Osteocyte (in vitro differentiated cells): ENCODE data around the gene FKBP1B. TPM values are rescaled to one million over a fixed set of nuclear protein-coding genes. Genes with fewer than 3 reads are reported as not detected.

ENCODE experiments used
- DNase-seq: peaks from one replicate; pipeline ENCODE4 v3.0.0; 2021; ENCODE audit warnings: mixed read lengths; ENCODE audit not compliant: unreplicated experiment; ENCODE audit errors: extremely low spot score
- H3K27ac Mint-ChIP-seq: one replicate; pipeline ENCODE4 v1.8.0; 2021; ENCODE audit warnings: mild to moderate bottlenecking, mixed read lengths; ENCODE audit not compliant: unreplicated experiment
- H3K27me3 Mint-ChIP-seq: one replicate; pipeline ENCODE4 v1.8.0; 2021; ENCODE audit warnings: mixed read lengths; ENCODE audit not compliant: unreplicated experiment
- H3K36me3 Mint-ChIP-seq: one replicate; pipeline ENCODE4 v1.8.0; 2021; ENCODE audit warnings: mixed read lengths; ENCODE audit not compliant: unreplicated experiment
- H3K4me1 Mint-ChIP-seq: one replicate; pipeline ENCODE4 v1.8.0; 2021; ENCODE audit warnings: mixed read lengths; ENCODE audit not compliant: unreplicated experiment
- H3K4me3 Mint-ChIP-seq: one replicate; pipeline ENCODE4 v1.8.0; 2021; ENCODE audit warnings: mild to moderate bottlenecking, moderate library complexity, mixed read lengths; ENCODE audit not compliant: unreplicated experiment
- H3K9me3 Mint-ChIP-seq: one replicate; pipeline ENCODE4 v1.8.0; 2021; ENCODE audit warnings: mixed read lengths; ENCODE audit not compliant: unreplicated experiment
- CTCF ChIP-seq: fragments of 200-600 bp; sonication (generic); IDR thresholded peaks from 2 replicates; pipeline ENCODE4 v1.5.0; 2021; ENCODE audit warnings: antibody characterized with exemption, mild to moderate bottlenecking, moderate library complexity
- total RNA-seq: library from RNA; stranded (reverse); gene quantifications from 2 replicates; pipeline ENCODE4 v1.2.1, GENCODE V29; 2021

FKBP1B gene
- total RNA-seq, 1 donor from 2014 or later = 12.7 TPM

DNA sequence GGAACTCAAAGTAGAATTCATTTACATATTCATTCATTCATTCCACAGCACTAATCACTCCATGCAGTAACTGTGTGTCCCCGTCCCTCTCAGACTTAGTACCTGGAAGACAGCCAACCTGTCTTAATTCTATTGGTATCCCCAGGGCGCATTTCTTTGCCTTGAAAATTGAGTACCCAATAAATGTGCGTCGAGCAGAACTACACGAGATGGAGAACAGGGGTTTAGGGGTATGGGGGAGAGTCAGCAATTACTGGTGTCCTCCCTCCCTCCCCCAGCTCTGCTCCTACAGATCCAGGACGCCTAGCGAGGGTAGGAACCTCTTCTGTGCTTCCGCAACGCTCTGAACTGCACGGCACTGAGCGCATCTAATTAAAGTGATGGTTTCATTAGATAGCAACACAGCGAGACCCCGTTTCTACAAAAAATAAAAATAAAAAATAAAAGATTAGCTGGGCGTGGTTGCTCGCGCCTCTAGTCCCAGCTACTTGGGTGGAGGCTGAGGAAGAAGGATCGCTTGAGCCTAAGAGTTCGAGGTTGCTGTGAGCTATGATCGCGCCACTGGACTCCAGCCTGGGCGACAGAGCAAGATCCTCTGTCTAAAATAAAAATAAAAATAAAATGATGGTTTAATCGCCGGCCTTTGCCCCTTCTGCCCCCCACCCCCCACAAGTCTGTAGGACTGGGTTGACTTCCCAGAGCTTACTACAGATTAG, 614 bp upstream of the FKBP1B start:
- DNase-seq = no peak
- H3K27me3 Mint-ChIP-seq = no peaks in the 10 kb centered on the region
- no peak for TF ChIP-seq CTCF
- no peaks in the 10 kb centered on the region for H3K36me3 Mint-ChIP-seq
- H3K4me1 Mint-ChIP-seq = peaks cover 17% of the 10 kb centered on the region
- no peak overlapping the region for H3K4me3 Mint-ChIP-seq
- H3K27ac Mint-ChIP-seq = no peak overlapping the region
- H3K9me3 Mint-ChIP-seq = no peaks in the 10 kb centered on the region

- Mint-ChIP-seq H3K9me3 (no peaks in the 10 kb centered on the region), H3K27ac (no peak overlapping the region), H3K27me3 (no peaks in the 10 kb centered on the region), H3K4me1 (peaks cover 13% of the 10 kb centered on the region), H3K4me3 (no peak overlapping the region), H3K36me3 (peaks cover 4% of the 10 kb centered on the region)
- no peak for TF ChIP-seq CTCF
- DNase-seq = no peak
These were observed 769 bp downstream of the FKBP1B start for GRCh38 chr2:24050041-24050979.

DNA sequence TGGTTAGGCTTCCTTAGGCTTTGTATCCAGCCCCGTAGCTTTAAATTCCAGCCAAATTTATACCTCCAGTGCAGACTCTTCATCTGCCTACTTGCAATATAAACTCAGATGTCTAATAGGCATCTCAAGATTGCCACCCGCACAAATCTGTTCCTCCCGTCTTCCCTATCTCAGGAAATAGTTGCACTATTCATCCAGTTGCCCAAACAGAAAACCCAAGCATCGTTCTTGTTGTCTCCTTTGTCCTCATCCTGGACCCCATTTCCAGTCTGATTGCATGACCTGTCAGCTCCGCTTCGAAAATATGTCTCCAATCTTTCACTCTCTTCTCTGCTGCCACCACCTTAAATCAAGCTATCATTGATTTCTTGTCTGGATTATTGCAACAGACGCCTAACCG, 2.3 kb downstream of the FKBP1B start:
- H3K9me3 Mint-ChIP-seq = no peaks in the 10 kb centered on the region
- H3K27ac Mint-ChIP-seq = no peak overlapping the region
- no peak for DNase-seq
- no peak for TF ChIP-seq CTCF
- H3K36me3 Mint-ChIP-seq = peaks cover 4% of the 10 kb centered on the region
- no peak overlapping the region for H3K4me3 Mint-ChIP-seq
- H3K4me1 Mint-ChIP-seq = peaks cover 7% of the 10 kb centered on the region
- H3K27me3 Mint-ChIP-seq = no peaks in the 10 kb centered on the region

DNA sequence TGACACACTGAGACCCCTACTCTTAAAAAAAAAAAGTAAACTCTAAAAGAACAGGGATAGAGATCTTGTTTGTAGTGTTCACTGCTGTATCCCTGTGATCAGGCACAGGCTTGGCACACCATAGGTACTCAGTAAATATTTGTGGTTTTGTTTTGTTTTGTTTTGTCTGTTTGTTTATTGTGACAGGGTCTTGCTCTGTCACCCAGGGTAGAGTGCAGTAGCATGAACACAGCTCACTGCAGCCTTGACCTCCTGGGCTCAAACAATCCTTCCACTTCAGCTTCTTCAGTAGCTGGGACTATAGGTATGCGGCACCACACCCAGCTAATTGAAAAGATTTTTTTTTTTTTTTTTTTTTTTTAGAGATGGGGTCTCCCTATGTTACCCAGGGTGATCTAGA, 3.4 kb downstream of the FKBP1B start:
- H3K4me1 Mint-ChIP-seq = no peaks in the 10 kb centered on the region
- peaks cover 4% of the 10 kb centered on the region for H3K36me3 Mint-ChIP-seq
- no peaks in the 10 kb centered on the region for H3K9me3 Mint-ChIP-seq
- no peak overlapping the region for H3K4me3 Mint-ChIP-seq
- no peak overlapping the region for H3K27ac Mint-ChIP-seq
- DNase-seq = no peak
- H3K27me3 Mint-ChIP-seq = no peaks in the 10 kb centered on the region
- no peak for TF ChIP-seq CTCF
